Measurements from ENCODE around the gene PEX5. TPM values are rescaled to one million over a fixed set of nuclear protein-coding genes. Genes with fewer than 3 reads are reported as not detected.

Gene PEX5
- total RNA-seq, result 13.2 and 27.9 TPM in 2 replicates

DNA sequence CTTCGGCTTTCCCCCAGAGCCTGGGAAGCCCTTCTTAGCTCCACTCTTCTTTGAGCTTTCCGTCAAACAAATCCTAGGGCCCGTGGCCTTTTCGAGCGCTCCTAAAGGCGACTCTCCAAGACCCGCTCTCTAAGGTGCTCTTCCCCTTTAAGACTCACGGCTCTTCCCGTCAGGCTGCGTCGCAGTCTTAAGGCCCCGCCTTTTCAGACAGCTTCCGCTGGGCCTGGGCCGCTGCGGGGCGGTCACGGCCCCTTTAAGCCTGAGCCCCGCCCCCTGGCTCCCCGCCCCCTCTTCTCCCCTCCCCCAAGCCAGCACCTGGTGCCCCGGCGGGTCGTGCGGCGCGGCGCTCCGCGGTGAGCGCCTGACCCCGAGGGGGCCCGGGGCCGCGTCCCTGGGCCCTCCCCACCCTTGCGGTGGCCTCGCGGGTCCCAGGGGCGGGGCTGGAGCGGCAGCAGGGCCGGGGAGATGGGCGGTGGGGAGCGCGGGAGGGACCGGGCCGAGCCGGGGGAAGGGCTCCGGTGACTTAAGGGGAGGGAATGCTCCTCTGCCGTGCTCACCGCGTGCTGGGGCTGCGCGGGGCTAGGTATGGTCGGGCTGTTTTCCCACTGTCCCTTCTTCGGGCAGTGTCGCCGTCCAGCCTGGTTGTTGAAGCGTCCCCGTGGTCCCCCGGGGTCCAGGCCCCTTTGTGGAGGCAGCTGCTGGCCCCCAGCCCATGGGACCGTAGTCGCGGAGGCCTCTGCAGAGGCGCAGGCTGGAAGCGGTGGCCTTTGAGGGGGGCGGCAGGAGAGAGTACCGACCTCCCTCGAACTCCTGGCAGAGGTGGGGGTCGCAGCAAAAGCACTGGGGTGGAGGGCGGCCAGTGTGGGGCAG lies at the start of gene PEX5:
Gene PEX5, plus strand, starts transcription at position 289 of the 870 bp plus-strand sequence. CDS start 692 bp downstream, outside the sequence.

Other genes starting within 250 kb of the PEX5 start
- not detected in 2 replicates for gene RNU7-1, start 245.9 kb upstream of the PEX5 start, total RNA-seq
- gene C12orf57, start 245.7 kb upstream of the PEX5 start, total RNA-seq, result 260 and 364 TPM in 2 replicates
- gene PTPN6, start 238.3 kb upstream of the PEX5 start, total RNA-seq, result under 0.01 TPM in 1 of 2 replicates, not detected in the other
- gene PHB2, start 219.0 kb upstream of the PEX5 start, total RNA-seq, result 224 and 241 TPM in 2 replicates
- gene EMG1, start 218.8 kb upstream of the PEX5 start, total RNA-seq, result 20.4 and 34.0 TPM in 2 replicates
- 26.4 and 29.3 TPM in 2 replicates for gene LPCAT3, start 171.2 kb upstream of the PEX5 start, total RNA-seq
- 143 and 352 TPM in 2 replicates for gene C1S, start 129.0 kb upstream of the PEX5 start, total RNA-seq
- gene C1R, start 97.2 kb upstream of the PEX5 start, total RNA-seq, result 266 and 542 TPM in 2 replicates
- gene C1RL, start 80.5 kb upstream of the PEX5 start, total RNA-seq, result 37.0 and 126 TPM in 2 replicates
- not detected in 2 replicates for gene RBP5, start 60.8 kb upstream of the PEX5 start, total RNA-seq
- gene CLSTN3, start 59.3 kb upstream of the PEX5 start, total RNA-seq, result 6.1 and 13.1 TPM in 2 replicates
- not detected in 2 replicates for gene ACSM4, start 114.4 kb downstream of the PEX5 start, total RNA-seq